HG03280 (cell line): ENCODE data around the gene GSE1.
A peak's percentile ranks its signal among the peaks of the same experiment; 100 is the strongest.

ENCODE experiments used
- ATAC-seq: cut with Tn5 transposase; IDR thresholded peaks from one replicate; pipeline ENCODE4 v1.9.1; 2021; ENCODE audit warnings: mild to moderate bottlenecking, moderate library complexity; ENCODE audit not compliant: unreplicated experiment

Gene GSE1

DNA sequence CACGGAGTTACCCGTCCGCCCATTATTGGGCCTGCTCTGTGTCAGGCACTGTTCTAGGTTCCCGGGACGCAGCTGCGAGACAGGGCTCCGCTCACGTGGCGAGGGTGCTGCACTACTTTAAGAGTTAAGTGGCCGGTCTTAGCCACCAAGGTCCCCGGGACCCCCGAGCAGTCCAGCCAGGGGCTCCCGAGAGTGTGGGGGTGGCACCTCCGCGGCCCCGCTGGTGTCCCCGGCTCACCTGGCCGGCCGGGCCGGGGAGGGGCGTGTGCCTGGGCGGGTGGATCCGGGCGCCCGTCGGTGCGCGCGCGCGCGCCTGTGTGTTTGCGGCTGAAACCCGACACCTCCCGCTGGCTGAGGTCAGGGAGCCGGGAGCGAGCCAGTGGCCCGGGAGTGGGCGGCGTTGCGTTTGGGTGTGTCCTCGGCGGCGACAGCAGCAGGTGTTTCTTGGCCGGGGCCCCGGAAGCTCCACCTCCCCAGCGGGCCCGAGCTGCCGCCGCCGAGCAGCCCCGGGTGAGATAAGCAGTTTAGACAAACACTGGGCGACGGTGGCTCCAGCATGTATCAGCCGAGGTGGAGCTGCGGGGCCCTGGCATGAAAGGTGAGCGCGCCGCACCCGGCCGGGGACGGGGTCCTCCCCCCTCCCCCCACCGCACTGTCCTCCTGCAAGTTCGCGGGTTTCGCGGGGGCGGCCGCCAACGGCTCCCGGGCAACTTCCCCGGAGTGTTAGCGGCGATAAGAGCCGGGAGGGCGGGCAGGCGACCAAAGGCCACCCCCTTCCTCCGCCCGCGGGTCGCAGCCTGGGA is at the start of gene GSE1:
TSS of gene GSE1 (plus strand) at position 522 of the 803 bp plus-strand sequence. CDS start at position 592, 70 bp downstream.
- ATAC-seq, result peak; percentile 52

DNA sequence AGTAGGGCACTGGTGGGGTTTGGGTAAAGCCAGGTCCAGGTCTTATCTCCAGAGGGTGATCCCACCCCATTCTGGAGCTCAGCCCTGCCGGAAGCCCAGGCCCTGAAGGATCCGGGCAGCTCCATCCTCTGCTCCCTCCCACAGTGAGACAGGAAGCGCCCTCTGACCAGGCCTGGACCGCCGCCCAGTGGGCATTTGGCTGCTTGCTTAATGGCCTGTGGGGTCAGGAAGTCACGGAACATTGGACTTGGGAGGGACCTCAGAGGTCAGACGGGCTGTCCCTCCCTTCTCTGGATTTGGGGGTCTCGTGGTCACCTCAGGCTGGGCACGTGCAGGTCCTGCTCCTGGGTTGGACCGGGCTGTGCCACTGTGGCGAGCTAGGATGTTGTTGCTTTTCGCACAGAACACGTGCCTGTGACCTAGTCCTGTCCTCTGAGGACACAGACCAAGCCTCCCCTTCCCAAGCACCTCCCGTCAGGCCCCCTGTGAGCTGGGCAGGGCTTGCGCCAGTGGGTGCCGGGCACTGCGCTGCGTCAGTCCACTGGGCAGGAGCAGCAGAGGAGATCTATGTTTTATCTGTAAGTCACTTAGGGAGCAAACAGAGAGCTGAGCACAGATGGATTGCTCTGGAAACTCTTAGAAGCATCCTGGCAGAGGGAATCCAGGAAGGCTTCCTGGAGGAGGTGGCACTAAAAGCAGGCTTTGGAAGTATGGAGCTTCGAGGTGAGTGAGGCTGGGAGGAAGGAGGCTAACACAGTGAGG is 49.4 kb upstream of the GSE1 start:
- ATAC-seq, result no peak

GRCh38 chr16:85564277-85565051 is 48.7 kb upstream of the GSE1 start:
- no peak for ATAC-seq

GRCh38 chr16:85565340-85565739 is 47.8 kb upstream of the GSE1 start:
- ATAC-seq, result no peak

- ATAC-seq, result no peak
Measured at GRCh38 chr16:85565801-85566526, 47.2 kb upstream of the GSE1 start.

- ATAC-seq, result no peak
Measured at GRCh38 chr16:85566561-85567100, 46.5 kb upstream of the GSE1 start.

- no peak for ATAC-seq
Measured at GRCh38 chr16:85567101-85567866, 45.8 kb upstream of the GSE1 start.

DNA sequence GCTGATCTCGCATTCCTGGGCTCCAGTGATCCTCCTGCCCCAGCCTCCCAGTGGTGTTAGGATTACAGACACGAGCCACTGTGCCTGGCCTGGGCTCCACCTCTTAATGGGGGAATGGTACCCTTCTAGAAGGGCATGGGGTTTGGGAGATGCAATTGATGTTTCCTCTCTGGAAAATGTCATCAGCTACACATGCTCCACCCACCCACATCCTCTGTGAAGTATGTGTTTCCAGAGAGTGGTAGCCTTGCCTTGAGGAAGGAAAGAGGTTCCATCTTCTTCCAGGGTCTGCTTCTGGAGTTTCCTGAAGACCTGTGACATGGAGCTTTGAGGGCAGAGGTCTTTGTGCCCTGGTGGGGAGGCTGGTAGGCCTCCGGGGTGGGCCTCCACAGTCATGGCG is 45.2 kb upstream of the GSE1 start:
- no peak for ATAC-seq

DNA sequence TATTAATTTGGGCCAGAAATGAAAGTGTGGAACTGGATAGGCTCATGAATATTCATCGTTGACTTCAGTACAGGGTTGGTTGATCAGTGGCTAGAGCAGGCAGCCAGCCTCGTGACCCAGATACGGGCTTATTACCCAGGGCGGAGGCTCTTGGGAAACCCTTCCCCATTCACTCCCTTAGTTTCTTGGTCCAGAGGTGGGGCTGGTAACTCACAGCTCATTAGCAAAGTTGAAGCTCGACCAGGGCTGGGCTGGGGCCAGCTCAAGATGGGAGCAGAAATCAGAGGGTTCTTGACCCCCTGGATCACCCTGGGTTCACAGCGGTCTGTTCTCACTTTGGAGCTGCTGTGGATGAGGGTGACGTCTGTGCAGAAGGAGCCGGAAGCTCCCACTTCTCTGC is 44.6 kb upstream of the GSE1 start:
- ATAC-seq, result no peak

DNA sequence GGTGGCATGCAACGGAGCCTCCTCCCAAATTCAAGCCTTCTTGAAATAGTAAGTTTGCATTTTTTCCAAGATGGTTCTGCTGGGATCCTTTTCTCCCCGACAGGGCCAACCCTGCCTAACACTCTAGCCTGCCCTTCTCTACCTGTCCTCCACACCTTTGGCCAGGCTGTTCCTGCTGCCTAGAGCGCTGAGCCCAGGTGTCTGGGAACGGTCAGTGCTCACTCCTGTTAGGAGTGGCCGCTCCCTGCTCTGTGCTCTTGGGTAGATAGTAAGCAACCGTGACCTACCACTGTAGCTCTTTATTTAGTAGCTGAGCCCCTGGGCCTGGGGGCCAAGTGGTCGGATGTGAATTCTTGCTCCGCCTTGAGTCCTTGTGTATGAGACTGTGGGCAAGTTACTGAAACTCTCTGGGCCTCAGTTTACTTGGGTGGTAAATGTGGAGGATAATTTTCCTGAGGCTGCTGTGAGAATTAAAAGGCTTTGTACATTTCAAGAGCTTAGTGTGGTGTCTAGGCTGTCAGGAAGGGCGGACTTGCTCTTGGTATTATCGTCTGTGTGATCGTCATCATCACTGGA is 44.0 kb upstream of the GSE1 start:
- no peak for ATAC-seq

- ATAC-seq, result peak; percentile 43
Measured at GRCh38 chr16:85569615-85570212, 43.4 kb upstream of the GSE1 start.

DNA sequence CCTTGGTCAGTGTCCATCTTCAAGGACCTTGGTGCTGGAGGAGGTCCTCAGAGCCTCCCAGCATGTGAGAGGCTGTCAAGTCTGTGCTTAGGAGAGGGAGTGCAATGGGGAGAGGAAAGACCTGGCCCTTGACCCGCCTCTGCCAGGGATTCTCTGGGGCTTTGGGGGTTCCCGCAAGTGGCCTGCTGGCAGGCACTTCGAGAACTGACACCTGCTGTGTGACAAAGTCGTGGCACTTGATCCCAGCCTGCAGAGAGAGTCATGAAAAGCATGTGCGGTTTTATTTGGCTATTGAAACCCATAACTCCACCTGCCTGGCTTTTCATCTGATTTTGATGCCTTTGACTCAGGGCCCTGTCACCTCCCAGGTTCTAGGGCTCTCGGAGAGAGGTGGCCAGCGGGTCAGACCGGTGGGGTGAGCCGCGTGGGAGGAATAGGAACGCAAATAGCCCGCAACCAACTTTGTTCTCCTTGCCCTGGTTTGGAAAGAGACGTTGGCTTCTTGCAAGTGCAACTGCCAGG is 42.8 kb upstream of the GSE1 start:
- ATAC-seq, result peak; percentile 19

DNA sequence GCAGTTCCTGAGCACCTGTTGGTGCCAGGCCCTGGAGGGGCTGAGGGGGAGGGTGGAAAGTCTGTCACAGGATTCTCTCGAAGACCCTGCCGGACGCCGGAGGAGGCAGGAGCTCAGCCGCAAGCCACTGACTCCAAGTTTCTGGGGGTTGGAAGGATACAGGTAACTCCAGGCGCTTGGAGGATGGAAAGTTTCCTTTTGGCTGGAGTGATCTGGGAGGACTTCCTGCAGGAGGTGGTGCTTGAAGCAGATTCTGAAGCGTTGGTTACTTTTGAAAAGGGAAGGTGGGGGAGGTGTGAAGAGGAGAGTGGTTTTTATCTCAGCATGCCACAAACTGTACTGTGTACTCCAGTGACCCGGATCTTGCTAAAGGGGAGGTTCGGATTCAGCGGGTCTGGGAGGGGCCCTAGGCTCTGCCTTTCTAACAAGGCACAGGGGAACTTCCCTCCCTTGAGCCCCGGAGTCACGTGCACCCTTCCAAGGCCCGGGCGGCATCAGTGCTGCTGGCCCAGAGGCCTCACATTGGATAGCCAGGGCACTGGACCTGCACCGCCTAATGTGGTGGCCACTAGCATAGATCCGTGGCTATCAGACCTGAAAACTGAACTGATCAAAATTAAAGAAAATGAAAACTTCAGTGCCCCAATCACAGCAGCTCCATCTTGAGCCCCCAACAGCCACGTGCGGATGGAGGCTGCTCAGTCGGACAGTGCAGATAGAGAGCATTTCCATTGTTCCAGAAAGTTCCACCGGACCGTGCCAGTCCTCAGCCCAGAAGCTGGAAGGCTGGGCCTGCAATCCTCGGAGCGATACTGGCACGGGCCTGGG is 42.2 kb upstream of the GSE1 start:
- ATAC-seq, result no peak

- ATAC-seq, result peak; percentile 18
Measured at GRCh38 chr16:85571563-85571812, 41.6 kb upstream of the GSE1 start.

- peak; percentile 38 for ATAC-seq
Measured at GRCh38 chr16:85571813-85572619, 41.1 kb upstream of the GSE1 start.

- ATAC-seq, result no peak
Measured at GRCh38 chr16:85573045-85573695, 40.0 kb upstream of the GSE1 start.
